HT1080 (cell line): ENCODE measurements around the gene NRXN3. TPM values are rescaled to one million over a fixed set of nuclear protein-coding genes. Genes with fewer than 3 reads are reported as not detected.

Source experiments
- DNase-seq: peaks from one replicate; pipeline ENCODE4 v3.0.0-alpha.2; 2015; ENCODE audit warnings: low read depth
- total RNA-seq: library from RNA; depleted of rRNA; stranded (reverse); fragments of >200 nt; shearing (Covaris generic); gene quantifications from 2 replicates; pipeline ENCODE4 v1.2.3, GENCODE V29; 2014

Gene NRXN3
- total RNA-seq, 1 experiment from 2014 or later, result 1.2 TPM

DNA sequence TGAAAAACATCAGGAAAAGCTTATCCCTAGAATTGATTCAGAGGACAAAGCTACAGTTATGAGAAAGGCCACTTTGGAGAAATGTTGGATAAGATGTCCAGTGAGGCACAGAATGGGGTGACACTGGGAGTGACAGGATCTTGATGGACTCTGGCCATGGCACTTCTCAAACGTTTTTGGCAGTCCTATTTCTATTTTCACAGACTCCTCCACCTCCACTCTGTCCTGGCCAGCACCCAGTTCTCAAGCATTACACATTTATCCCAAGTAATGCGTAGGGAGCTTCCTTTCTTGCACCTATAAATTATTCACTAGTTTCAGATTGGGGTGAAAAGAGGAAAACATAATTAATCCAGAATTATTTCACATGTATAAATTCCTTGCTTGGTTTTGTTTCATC lies 727.3 kb downstream of the NRXN3 start:
- DNase-seq, result no peak

DNA sequence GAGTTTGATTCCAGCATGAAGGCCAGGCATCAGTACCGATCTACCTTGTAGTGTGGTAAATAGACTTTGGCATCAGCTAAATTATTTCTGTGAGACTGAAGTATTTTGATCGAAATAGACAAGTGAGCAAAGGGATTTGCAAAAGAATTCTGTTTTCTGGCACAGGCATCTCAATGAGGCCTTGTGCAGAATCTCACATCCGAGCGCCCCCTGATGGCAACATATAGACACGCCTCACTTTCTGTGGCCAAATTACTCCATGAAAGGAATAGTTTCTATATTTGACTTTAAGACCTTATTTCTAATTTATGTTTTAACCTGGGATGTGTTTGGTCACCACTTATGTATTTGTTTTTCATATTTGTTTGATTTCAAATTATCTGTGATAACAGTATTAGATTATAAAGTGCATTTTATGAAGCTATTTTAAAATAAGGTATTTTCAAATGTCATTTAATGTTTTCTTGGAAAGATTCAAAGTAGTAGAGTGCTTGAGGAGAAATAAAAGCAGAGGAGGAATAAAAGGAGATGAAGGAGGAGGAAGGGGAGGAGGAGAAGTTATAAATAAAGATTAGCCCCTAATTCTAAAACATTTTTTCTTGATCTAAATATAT lies 731.9 kb downstream of the NRXN3 start:
- DNase-seq, result peak; percentile 19

DNA sequence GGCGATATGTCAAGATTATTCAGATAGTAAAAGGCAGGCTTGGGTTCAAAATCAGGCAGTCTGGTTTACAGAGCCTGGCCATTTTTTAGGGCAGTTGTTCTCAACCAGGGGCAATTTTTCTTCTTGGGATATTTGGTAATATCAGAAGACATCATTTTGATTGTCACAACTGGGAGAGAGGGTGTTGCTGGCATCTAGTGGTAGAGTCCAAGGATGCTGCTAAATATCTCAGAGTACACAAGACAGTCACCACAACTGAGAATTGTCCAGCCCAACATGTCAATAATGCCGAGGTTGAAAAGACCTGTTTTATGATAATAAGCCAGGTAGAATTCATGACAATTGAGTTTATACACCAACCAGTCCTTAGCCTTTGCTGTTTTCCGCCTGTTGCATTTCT lies 733.9 kb downstream of the NRXN3 start:
- no peak for DNase-seq

DNA sequence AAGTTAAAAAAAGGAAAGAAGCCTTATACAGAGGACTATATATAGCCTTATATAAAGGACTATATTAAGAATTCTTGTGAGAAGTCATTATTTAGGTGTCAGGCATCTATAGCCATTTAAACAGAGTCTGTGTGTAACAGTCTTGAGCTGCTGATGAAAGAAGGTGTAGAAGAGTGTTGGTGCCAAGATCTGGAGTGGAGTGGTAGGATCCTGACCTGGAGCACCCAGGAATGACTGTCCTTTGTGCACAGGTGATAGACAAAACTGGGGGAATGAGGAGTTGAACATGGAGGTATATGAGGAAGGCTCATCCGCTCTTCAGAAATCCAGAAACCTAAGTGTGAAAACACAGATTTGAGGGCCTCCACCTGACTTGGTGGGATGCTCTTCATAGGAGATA lies 747.3 kb downstream of the NRXN3 start:
- DNase-seq, result no peak

DNA sequence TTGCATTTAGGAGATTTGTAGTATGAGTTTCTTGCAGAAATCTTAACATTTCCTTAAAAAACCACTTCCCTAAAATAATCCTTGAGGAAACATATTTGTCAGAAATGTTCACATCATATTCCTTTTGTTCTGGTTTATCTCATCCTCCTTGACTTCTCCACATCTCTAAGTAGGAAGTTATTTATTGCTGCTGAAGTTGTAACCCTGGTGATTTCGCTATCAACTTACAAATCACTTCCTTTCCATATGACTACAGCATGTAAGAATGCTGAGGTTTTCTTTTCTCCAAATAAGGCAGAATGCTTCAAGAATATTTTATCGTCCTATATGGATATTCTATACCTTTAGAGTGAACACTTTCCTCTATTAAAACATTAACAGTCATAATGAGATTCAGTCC lies 751.7 kb downstream of the NRXN3 start:
- DNase-seq, result peak; percentile 88

DNA sequence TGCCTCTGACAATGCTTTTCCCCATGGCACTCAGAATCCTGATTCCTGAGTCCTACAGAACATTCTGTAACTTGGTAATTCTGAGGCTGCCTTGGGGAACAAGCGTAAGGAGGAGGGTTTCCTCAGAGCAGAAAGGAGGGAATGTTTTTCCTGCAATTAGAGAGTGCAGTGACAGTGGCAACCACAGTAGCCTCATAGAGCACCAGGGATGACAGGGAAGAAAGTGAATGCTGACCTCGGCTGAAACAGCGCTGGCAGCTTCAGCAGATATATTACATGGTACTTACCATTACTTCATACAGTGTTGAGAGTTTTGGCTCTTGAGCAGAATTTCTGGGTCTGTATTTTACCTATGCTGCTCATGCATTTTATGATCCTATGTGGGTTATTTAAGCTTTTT lies 757.1 kb downstream of the NRXN3 start:
- DNase-seq, result no peak

DNA sequence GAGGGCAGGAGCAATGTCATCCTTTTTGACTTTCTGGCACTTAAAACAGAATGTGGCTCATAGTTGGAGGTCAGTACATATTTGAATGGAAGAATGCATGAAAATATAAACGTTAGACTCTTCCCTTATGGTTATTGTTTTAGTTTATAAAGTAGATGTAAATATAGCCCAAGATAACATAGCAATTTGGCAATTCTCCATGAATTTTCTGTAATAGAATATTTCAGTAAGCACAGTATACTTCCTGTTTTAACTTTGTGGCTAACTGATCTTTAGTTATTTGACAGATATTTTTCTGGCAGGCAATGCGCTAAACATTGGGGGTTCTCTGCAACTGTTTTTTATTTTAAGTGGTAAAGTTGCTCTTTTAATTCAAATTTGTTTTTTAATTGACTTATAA lies 763.0 kb downstream of the NRXN3 start:
- no peak for DNase-seq

DNA sequence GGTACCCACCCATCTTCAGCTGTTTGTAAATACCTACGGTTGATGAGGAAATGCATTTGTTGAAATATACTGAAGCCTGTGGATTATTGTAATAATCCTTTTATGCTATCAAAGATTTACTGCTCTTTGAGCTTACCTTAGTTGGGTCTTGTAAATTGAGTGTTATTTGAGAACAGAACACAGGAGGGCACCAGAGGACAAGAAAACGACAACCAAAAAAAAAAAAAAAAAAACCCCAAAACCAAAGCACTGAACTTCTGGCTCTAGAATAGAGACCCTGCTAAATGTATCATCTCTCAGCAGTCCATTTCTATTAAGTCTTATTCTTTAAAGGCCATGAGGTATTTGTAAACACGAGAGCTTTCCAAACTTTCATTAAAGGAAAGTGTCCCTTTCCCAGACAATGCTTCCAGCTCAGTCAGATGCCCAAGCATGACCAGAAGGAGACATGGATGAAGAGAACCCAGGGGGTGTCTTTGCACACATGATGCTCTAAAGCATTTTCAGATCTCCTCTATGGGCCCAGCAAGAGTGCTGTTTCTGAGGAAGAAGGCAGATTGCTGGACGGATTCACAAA lies 763.9 kb downstream of the NRXN3 start:
- DNase-seq, result peak; percentile 62

DNA sequence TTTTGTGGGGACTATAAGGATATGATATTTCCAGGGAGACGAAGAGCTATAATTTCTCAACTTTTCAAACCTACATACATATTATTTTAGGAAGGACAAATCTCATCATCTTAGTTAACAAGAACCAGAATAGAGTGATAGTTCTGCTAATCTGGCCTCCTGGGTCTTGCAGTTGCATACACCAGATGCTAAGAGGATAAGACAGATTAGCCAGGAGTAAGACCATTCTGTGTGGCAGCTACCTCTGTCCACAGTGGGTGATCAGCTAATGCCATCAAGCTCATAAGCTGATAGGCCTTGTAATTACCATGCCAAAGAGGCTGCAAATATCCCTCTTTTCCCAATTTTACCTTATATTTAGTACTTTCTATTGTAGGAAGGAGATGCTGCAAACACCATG lies 776.8 kb downstream of the NRXN3 start:
- no peak for DNase-seq

DNA sequence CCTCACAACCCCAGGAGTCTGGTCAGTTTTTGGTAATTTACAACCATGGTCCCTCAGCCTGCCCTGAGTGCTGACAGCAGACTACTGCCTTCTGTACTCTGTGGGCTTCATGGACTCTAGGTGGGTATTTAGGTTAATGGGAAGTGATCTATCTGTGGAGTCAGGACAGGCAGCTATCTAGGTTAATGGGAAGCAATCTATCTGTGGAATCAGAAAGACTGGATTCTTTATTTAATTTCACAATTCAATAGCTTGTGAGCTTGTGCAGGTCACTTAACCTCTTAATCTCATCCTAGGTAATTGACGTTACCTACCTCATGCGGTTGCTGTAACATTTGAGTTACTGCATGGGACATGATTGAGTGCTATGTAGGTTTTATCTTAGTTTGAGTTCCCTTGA lies 777.5 kb downstream of the NRXN3 start:
- no peak for DNase-seq

DNA sequence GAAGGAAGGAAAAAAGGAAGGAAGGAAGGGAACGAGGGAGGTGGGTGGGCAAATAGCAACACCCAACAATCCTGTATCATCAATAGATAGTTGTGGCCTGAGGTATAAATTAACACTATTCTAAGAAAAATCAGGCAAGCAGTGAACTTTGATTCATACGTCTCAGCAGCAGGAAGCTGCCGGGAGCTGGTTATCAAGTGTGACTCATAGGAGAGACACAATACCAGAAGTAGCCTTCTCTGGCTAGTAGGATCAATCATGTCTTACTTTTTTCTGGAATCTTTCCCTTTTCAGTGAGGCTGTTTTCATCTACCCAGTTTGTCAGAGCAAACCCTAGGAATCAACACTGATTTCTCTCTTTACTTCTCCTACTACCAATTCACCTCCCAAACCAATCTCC lies 780.5 kb downstream of the NRXN3 start:
- peak; percentile 62 for DNase-seq

DNA sequence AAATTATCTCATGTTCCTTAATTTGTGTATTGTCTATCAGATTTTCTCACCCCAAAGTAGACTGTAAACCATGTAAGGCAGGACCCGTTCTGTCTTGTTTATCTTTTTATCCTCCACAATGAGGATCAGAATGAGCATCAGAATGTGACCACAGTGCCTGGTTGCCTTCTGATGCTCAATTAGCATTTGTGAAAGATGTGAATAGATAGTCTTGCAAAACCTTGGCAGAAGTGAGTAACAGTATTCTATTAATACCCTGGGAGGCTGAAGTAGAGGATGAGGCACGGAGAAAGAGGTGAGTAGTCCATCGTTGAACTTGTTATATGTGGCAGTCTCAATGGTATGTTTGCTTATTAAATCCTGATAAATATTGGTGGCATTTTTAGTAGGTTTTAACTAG lies 781.4 kb downstream of the NRXN3 start:
- no peak for DNase-seq

DNA sequence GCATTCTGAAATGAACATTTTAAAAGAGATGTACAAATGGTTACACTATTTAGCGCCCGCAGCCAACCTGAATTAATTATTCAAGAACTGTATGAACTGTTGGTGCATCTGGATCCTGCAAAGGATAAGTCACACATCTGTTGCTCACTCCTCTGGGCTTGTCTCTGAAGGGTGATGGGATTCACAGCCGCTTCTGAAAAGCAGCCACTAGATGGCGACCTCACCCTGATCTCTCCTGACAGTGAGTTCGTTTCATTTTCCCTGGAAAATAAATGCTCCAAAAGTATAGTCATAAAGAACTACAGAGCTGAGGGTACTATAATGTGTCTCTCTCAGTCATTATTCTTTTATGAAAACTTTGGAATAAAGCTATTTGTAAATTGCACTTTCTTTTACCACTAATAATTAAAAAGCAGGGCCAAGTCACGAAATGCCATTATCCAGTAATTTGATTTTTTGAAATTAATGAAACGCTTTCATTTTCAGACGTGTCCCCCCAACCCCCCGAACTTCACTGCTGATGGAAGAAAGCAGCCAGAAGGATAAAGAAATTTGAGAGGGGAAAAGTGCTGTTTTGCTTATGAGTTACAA lies 789.6 kb downstream of the NRXN3 start:
- peak; percentile 81 for DNase-seq

DNA sequence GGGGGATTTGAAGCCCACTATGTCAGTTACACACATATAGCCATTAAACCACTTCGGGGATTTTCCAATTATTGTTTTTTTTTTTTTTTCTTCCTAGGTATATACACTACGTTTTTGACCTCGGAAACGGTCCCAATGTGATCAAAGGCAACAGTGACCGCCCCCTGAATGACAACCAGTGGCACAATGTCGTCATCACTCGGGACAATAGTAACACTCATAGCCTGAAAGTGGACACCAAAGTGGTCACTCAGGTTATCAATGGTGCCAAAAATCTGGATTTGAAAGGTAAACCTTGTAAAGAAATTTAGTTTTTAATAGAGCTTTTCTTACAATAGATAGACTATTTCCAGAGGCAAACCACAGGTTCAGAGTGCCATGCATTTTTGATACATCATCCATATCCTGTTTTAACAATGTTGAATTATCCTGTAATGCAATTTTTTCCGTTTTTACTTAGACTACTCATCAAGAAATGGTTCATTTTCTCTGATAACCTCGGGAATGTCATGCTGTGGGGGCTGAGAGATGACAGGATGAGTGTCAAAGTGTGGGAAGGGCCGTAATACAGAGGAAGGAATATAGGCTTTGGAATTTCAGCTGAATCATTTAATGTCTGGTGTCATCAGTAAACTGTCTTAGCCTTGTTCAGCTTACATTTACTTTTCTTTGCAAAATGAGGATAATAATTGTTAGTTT lies 797.1 kb downstream of the NRXN3 start:
- DNase-seq, result peak; percentile 88

DNA sequence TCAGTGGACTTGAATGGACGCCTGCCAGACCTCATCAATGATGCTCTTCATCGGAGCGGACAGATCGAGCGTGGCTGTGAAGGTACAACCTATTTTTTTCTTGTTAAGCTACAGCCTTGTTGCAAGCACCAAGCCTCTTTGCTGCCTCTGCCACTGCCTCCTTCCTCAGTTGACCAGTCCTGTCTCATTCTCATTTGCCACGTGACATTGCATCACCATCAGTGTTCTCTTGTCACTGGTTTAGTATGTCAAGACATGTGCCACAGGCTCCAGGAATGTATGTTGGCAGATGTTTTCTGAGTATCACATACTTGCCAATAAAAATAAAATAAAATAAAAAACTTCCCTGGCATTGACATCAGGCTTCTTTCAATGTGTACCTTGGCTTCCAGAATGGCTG lies 798.1 kb downstream of the NRXN3 start:
- DNase-seq, result no peak

DNA sequence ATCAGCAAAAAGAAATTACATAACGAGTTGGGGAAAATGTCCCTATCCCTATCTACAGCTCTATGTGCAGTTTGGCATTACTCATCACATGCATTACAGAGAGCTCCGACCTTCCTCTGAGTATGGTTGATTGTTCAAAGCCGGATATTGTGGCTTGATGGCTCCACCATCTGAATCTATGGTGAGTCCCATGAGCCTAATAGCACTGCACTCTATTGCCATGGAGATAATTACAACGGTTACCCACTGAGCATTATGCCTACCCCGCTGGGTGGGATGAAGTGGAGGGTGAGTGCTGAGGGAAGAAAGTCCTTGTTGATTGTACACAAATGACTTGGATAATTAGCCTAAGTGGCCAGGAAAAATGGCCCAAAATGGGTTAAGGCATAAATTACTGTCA lies 800.5 kb downstream of the NRXN3 start:
- DNase-seq, result peak; percentile 90

DNA sequence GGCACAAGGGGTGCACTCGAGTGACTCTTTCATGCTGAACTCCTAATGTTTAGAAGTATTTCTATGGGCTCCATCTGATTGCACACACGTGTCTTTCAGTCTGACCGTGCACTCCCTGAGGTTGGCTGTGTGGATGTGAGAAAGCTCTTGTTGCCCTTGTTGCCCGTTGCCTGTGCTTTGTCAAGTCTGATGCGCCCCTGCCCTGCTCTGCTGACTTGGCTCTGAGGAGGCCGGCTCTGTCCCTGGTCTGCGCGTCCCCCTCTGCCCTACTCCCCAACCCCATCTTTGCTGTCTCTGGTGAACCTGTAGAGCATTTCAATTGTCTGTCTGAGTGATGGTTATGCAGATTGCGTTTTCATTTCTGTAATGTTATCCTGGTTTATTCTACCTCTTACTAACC lies 802.3 kb downstream of the NRXN3 start:
- no peak for DNase-seq

DNA sequence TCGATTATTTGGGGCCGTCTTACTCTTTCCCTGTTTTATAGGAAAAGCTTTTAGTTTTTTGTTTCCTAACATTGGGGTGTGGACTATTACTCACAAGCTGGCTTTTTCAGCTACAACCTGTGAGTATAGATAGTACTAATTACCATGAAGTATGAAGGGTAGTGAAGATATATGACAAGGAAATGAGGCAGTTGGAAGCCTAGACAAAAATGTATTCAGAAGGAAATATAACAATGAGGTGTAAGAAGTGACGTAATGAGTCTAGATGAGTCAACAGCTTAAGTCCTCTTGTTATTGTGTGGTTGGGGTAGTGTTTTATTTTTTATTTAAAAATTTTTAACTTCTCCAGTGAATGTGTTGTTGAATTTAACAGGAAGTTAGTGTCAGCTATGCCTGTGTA lies 804.5 kb downstream of the NRXN3 start:
- peak; percentile 85 for DNase-seq

DNA sequence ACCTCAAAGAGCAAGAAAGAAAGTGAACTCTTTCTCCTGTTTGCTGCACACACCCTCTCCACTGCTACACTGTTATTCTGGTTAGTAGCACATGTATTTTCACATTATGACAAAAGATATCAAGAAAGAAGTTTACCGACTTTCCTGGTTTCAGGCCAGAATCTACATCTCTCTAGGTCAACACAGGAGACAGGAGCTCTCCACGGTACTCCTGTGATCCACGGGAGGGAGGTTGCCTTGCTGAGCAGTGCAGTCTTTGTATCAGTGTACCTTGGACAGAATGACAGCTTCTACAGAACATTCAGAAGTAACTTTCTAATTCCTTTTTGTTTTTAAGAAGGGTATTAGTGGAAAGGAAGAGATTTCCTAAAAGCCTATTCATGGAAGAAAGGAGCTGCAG lies 805.6 kb downstream of the NRXN3 start:
- no peak for DNase-seq

DNA sequence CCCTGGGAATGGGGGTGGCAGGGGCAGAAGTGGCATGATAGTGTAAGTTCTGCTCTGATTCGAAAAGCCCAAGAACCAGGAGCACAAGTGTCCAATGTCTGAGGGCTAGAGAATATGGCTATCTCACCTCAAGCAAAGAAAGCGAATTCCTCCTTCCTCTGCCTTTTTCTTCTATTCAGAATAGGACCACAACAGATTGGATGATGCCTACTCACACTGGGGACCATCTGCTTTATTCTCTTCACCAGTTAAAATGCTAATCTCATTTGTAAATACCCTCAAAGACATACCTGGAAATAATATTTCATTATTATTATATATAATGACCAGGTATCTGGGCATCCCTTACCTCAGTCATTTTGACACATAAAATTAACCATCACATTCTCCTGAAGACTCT lies 808.7 kb downstream of the NRXN3 start:
- DNase-seq, result no peak

DNA sequence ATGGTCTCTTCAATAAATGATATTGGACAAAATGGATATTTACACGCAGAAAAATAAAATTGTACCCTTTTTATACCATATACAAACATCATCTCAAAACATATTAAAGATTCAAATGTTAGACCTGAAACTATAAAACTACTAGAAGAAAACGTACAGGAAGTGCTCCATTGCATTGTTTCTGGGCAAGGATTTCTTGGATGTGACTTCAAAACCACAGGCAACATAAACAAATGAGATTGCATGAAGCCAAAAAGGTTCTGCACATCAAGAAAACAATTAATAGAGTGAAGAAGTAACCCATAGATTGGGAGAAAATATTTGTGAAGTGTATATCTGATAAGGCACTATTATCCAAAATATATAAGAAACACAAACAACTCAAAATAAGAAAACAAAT lies 812.4 kb downstream of the NRXN3 start:
- no peak for DNase-seq

DNA sequence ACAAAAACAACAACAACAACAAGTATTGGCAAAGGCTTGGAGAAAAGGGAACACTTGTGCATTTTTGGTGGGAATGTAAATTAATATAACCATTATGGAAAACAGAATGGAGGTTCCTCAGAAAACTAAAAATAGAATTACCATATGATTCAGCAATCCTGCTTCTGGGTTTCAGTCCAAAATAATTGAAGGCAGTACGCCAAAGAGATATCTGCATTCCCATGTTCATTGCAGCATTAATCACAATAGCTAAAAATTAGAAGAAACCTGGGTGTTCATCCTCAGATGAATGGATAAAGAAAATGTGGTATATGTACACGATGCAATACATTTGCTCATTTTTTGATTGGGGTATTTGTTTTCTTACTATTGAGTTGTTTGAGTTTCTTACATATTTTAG lies 813.0 kb downstream of the NRXN3 start:
- no peak for DNase-seq
